ENCODE measurements around the gene POLR3K. TPM values are rescaled to one million over a fixed set of nuclear protein-coding genes. Genes with fewer than 3 reads are reported as not detected.

POLR3K gene
- polyA plus RNA-seq (2012; ENCODE audit: low read depth, missing spikeins): 36.8 TPM

GRCh38 chr16:53346-54236, at the start of gene POLR3K, which contains the start of gene SNRNP25:
Gene POLR3K (minus strand): TSS chr16:53608. CDS start chr16:53586, 22 bp downstream.
Gene SNRNP25 (plus strand): TSS chr16:53828. CDS start chr16:54017, 189 bp downstream.
- TF ChIP-seq POLR2AphosphoS5 (IDR thresholded peaks at IDR 0.05; ENCODE audit: low read depth, low read length) (peak; percentile 77), TAF1 (IDR thresholded peaks at IDR 0.05; ENCODE audit: low read depth, low read length) (peak; percentile 20; the same call in 1 of the 2 replicates), SPI1 (IDR thresholded peaks at IDR 0.05; ENCODE audit: low read depth, low read length) (no peak), POLR2A (IDR thresholded peaks at IDR 0.05; ENCODE audit: low read depth, low read length) (peak; percentile 77)
- DNase-seq (ENCODE audit: insufficient read length, low spot score): peak; percentile 99
- peak; percentile 99 for FAIRE-seq

- FAIRE-seq (no peak), DNase-seq (ENCODE audit: insufficient read length, low spot score) (no peak)
- TF ChIP-seq SPI1 (IDR thresholded peaks at IDR 0.05; ENCODE audit: low read depth, low read length): no peak
- TF ChIP-seq POLR2AphosphoS5 (IDR thresholded peaks at IDR 0.05; ENCODE audit: low read depth, low read length): no peak
- TF ChIP-seq POU2F2 (IDR thresholded peaks at IDR 0.05; ENCODE audit: low read depth, low read length): no peak
- TF ChIP-seq TAF1 (IDR thresholded peaks at IDR 0.05; ENCODE audit: low read depth, low read length): no peak
- TF ChIP-seq PAX5 (IDR thresholded peaks at IDR 0.05; ENCODE audit: insufficient read depth, low read length, severe bottlenecking): no peak
- TF ChIP-seq POLR2A (IDR thresholded peaks at IDR 0.05; ENCODE audit: low read depth, low read length): no peak
Observed at GRCh38 chr16:102060-102855, 48.9 kb upstream of the POLR3K start.

- DNase-seq (ENCODE audit: insufficient read length, low spot score) (no peak), FAIRE-seq (no peak)
- no peak for TF ChIP-seq POLR2AphosphoS5 (IDR thresholded peaks at IDR 0.05; ENCODE audit: low read depth, low read length)
- no peak for TF ChIP-seq TAF1 (IDR thresholded peaks at IDR 0.05; ENCODE audit: low read depth, low read length)
- TF ChIP-seq POLR2A (IDR thresholded peaks at IDR 0.05; ENCODE audit: low read depth, low read length): no peak
- no peak for TF ChIP-seq PAX5 (IDR thresholded peaks at IDR 0.05; ENCODE audit: insufficient read depth, low read length, severe bottlenecking)
- TF ChIP-seq POU2F2 (IDR thresholded peaks at IDR 0.05; ENCODE audit: low read depth, low read length): no peak
- TF ChIP-seq SPI1 (IDR thresholded peaks at IDR 0.05; ENCODE audit: low read depth, low read length): no peak
Observed at GRCh38 chr16:101586-101985, 48.2 kb upstream of the POLR3K start.

GRCh38 chr16:100989-101388, 47.6 kb upstream of the POLR3K start:
- TF ChIP-seq TAF1 (IDR thresholded peaks at IDR 0.05; ENCODE audit: low read depth, low read length): no peak
- no peak for TF ChIP-seq POU2F2 (IDR thresholded peaks at IDR 0.05; ENCODE audit: low read depth, low read length)
- TF ChIP-seq POLR2AphosphoS5 (IDR thresholded peaks at IDR 0.05; ENCODE audit: low read depth, low read length): no peak
- no peak for TF ChIP-seq SPI1 (IDR thresholded peaks at IDR 0.05; ENCODE audit: low read depth, low read length)
- no peak for TF ChIP-seq POLR2A (IDR thresholded peaks at IDR 0.05; ENCODE audit: low read depth, low read length)
- TF ChIP-seq PAX5 (IDR thresholded peaks at IDR 0.05; ENCODE audit: insufficient read depth, low read length, severe bottlenecking): no peak
- no peak for DNase-seq (ENCODE audit: insufficient read length, low spot score)
- FAIRE-seq: no peak

GRCh38 chr16:97822-98221, 44.4 kb upstream of the POLR3K start:
- FAIRE-seq (no peak), DNase-seq (ENCODE audit: insufficient read length, low spot score) (no peak)
- TF ChIP-seq PAX5 (IDR thresholded peaks at IDR 0.05; ENCODE audit: insufficient read depth, low read length, severe bottlenecking) (no peak), SPI1 (IDR thresholded peaks at IDR 0.05; ENCODE audit: low read depth, low read length) (no peak), TAF1 (IDR thresholded peaks at IDR 0.05; ENCODE audit: low read depth, low read length) (no peak), POU2F2 (IDR thresholded peaks at IDR 0.05; ENCODE audit: low read depth, low read length) (no peak), POLR2AphosphoS5 (IDR thresholded peaks at IDR 0.05; ENCODE audit: low read depth, low read length) (no peak), POLR2A (IDR thresholded peaks at IDR 0.05; ENCODE audit: low read depth, low read length) (no peak)

GRCh38 chr16:96935-97381, 43.5 kb upstream of the POLR3K start:
- DNase-seq (ENCODE audit: insufficient read length, low spot score) (peak; percentile 98), FAIRE-seq (peak; percentile 99)
- TF ChIP-seq POLR2AphosphoS5 (IDR thresholded peaks at IDR 0.05; ENCODE audit: low read depth, low read length) (no peak), PAX5 (IDR thresholded peaks at IDR 0.05; ENCODE audit: insufficient read depth, low read length, severe bottlenecking) (no peak), TAF1 (IDR thresholded peaks at IDR 0.05; ENCODE audit: low read depth, low read length) (no peak), SPI1 (IDR thresholded peaks at IDR 0.05; ENCODE audit: low read depth, low read length) (no peak), POU2F2 (IDR thresholded peaks at IDR 0.05; ENCODE audit: low read depth, low read length) (no peak), POLR2A (IDR thresholded peaks at IDR 0.05; ENCODE audit: low read depth, low read length) (no peak)

- TF ChIP-seq PAX5 (IDR thresholded peaks at IDR 0.05; ENCODE audit: insufficient read depth, low read length, severe bottlenecking): no peak
- no peak for TF ChIP-seq TAF1 (IDR thresholded peaks at IDR 0.05; ENCODE audit: low read depth, low read length)
- TF ChIP-seq POU2F2 (IDR thresholded peaks at IDR 0.05; ENCODE audit: low read depth, low read length): no peak
- TF ChIP-seq SPI1 (IDR thresholded peaks at IDR 0.05; ENCODE audit: low read depth, low read length): no peak
- no peak for TF ChIP-seq POLR2AphosphoS5 (IDR thresholded peaks at IDR 0.05; ENCODE audit: low read depth, low read length)
- TF ChIP-seq POLR2A (IDR thresholded peaks at IDR 0.05; ENCODE audit: low read depth, low read length): no peak
- DNase-seq (ENCODE audit: insufficient read length, low spot score) (no peak), FAIRE-seq (no peak)
Observed at GRCh38 chr16:94918-95265, 41.5 kb upstream of the POLR3K start.

GRCh38 chr16:92431-93339, 39.3 kb upstream of the POLR3K start:
- DNase-seq (ENCODE audit: insufficient read length, low spot score): no peak
- FAIRE-seq: no peak
- TF ChIP-seq PAX5 (IDR thresholded peaks at IDR 0.05; ENCODE audit: insufficient read depth, low read length, severe bottlenecking) (no peak), POLR2A (IDR thresholded peaks at IDR 0.05; ENCODE audit: low read depth, low read length) (no peak), POU2F2 (IDR thresholded peaks at IDR 0.05; ENCODE audit: low read depth, low read length) (no peak), TAF1 (IDR thresholded peaks at IDR 0.05; ENCODE audit: low read depth, low read length) (no peak), SPI1 (IDR thresholded peaks at IDR 0.05; ENCODE audit: low read depth, low read length) (no peak), POLR2AphosphoS5 (IDR thresholded peaks at IDR 0.05; ENCODE audit: low read depth, low read length) (no peak; the same call in 1 of the 2 replicates)

Measured in GM12891 (cell line).